Panc1 (cell line): ENCODE results near the gene STXBP1. TPM values are rescaled to one million over a fixed set of nuclear protein-coding genes. Genes with fewer than 3 reads are reported as not detected.

Experiments
- ATAC-seq: fragments of 200-7000 bp; cut with Tn5 transposase; 2 replicates; pipeline ENCODE4 v1.9.1; 2020; ENCODE audit warnings: mild to moderate bottlenecking, moderate library complexity
- BruUV-seq: library from RNA; stranded (reverse); fragments of 400-500 nt; replicated peaks from 2 replicates; lab custom pipeline; 2021; lab: Mats Ljungman, UMichigan
- CTCF ChIA-PET: fragments of 300-600 bp; sonication (Branson Sonifier 250); formaldehyde crosslinking; loops from one replicate; lab custom pipeline; 2022; ENCODE audit warnings: antibody characterized with exemption; lab: Charles Lee
- POLR2A ChIA-PET: fragments of 300-600 bp; sonication (Branson Sonifier 250); formaldehyde crosslinking; loops from one replicate; lab custom pipeline; 2022; ENCODE audit warnings: antibody characterized with exemption; lab: Charles Lee
- DNase-seq: peaks from one replicate; pipeline ENCODE4 v3.0.0-alpha.2; 2010; ENCODE audit warnings: low read depth, low spot score
- H3K27ac ChIP-seq: 2 replicates; pipeline ENCODE4 v1.5.1; 2011; ENCODE audit warnings: mild to moderate bottlenecking, low read length, inconsistent platforms
- H3K27me3 ChIP-seq: fragments of 200-500 bp; sonication (Bioruptor generic); 2 replicates; pipeline ENCODE4 v1.6.0; 2014; ENCODE audit warnings: low read length, inconsistent platforms; ENCODE audit not compliant: control insufficient read depth, insufficient read depth
- H3K36me3 ChIP-seq: fragments of 200-500 bp; sonication (Bioruptor generic); 2 replicates; pipeline ENCODE4 v1.5.1; 2014; ENCODE audit warnings: inconsistent platforms, mild to moderate bottlenecking, low read length, moderate library complexity; ENCODE audit not compliant: control insufficient read depth, insufficient read depth
- H3K4me1 ChIP-seq: 2 replicates; pipeline ENCODE4 v1.5.1; 2011; ENCODE audit warnings: inconsistent platforms, mild to moderate bottlenecking, low read length, moderate library complexity; ENCODE audit not compliant: control insufficient read depth, insufficient read depth
- H3K4me3 ChIP-seq, 2 experiments: 2 replicates each; pipeline ENCODE4 v1.5.1; 2011 to 2012; ENCODE audit warnings: low read depth in 2 of 2, low read length in 2 of 2, mild to moderate bottlenecking in 2 of 2, inconsistent platforms in 1 of 2, moderate library complexity in 1 of 2
- H3K9me3 ChIP-seq: fragments of 200-500 bp; sonication (Bioruptor generic); 2 replicates; pipeline ENCODE4 v1.5.1; 2014; ENCODE audit warnings: low read depth, mild to moderate bottlenecking, inconsistent platforms, low read length, moderate library complexity; ENCODE audit not compliant: control insufficient read depth, insufficient read depth
- POLR2AphosphoS5 ChIP-seq: IDR thresholded peaks from 2 replicates; pipeline ENCODE4 v1.6.1; 2012; ENCODE audit warnings: mild to moderate bottlenecking, low read depth, low read length, moderate library complexity
- SIN3A ChIP-seq: IDR thresholded peaks from 2 replicates; pipeline ENCODE4 v1.6.1; 2012; ENCODE audit warnings: low read depth, mild to moderate bottlenecking, low read length, moderate library complexity, borderline replicate concordance; ENCODE audit not compliant: insufficient read depth
- TCF7L2 ChIP-seq: IDR thresholded peaks from 2 replicates; pipeline ENCODE4 v1.6.1; 2011; ENCODE audit warnings: mild to moderate bottlenecking, low read depth, low read length, inconsistent platforms
- in situ Hi-C: cut with HindIII; loops from 2 replicates; pipeline ENCODE4 v1.10.0; 2016; ENCODE audit warnings: low sequenced_read_pairs, low pct_unique_long_range_greater_than_20kb
- intact Hi-C: fragments of 100-400 bp; cut with micrococcal nuclease; formaldehyde crosslinking; loops from one replicate; pipeline ENCODE4 v1.10.0; 2022; ENCODE audit not compliant: unreplicated experiment
- total RNA-seq: library from RNA; stranded (reverse); gene quantifications from one replicate; pipeline ENCODE4 v1.2.1, GENCODE V29; 2021; ENCODE audit not compliant: unreplicated experiment
- TF ChIP-seq, protein P1 (sequence below), 2 experiments: IDR thresholded peaks; 2 replicates each; pipeline ENCODE4 v1.6.1; 2011 to 2012; ENCODE audit warnings: low read depth in 2 of 2, control low read depth in 1 of 2, low read length in 1 of 2, mild to moderate bottlenecking in 1 of 2, moderate library complexity in 1 of 2; ENCODE audit not compliant: insufficient read depth in 1 of 2
- TF ChIP-seq, protein P2 (sequence below): fragments of 450-650 bp; IDR thresholded peaks from 2 replicates; pipeline ENCODE4 v1.5.1; 2017; ENCODE audit warnings: mild to moderate bottlenecking

STXBP1 gene
- total RNA-seq, 1 experiment from 2014 or later, result 67.5 TPM

DNA sequence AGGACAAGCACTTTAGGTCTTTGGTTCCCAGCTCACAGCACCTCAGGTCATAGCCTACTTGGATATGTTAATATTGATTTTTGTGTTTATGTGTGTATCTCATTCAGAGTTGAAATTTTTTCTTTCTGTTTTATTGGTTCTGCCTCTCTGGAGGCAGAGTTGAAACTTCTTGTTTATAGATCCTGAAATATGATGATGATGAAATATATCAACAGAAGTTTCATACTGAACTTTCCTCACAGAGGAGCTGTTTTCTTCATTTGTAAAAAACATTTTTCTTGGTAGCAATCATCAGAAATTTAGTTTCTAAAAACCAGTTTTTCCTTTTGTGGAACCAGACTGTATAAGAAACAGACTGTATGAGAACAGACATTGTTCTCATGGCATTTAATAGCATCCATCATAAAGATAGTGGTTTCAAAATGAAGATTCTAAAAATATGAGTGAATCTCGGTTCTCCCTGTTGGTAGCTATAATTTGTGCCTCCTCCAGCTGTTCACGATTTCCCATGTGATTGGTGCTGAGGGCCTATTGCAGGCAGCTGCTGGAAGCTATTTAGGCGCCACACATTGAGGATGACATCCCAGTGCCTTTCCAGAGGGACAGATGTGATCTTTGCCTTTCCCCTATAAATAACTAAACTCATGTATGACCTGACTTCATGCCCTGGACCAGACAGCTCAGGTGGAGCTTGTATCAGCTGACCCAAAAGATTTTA is 55.2 kb downstream of the STXBP1 start:
- Histone ChIP-seq H3K9me3 (no peaks in the 10 kb centered on the region), H3K4me1 (no peaks in the 10 kb centered on the region), H3K4me3 (no peak overlapping the region), H3K27ac (no peak overlapping the region), H3K27me3 (no peaks in the 10 kb centered on the region), H3K36me3 (peaks cover 3% of the 10 kb centered on the region)
- intact Hi-C loops, result no loop called here
- TF ChIP-seq POLR2AphosphoS5, result no peak
- TF ChIP-seq, protein P1, sequence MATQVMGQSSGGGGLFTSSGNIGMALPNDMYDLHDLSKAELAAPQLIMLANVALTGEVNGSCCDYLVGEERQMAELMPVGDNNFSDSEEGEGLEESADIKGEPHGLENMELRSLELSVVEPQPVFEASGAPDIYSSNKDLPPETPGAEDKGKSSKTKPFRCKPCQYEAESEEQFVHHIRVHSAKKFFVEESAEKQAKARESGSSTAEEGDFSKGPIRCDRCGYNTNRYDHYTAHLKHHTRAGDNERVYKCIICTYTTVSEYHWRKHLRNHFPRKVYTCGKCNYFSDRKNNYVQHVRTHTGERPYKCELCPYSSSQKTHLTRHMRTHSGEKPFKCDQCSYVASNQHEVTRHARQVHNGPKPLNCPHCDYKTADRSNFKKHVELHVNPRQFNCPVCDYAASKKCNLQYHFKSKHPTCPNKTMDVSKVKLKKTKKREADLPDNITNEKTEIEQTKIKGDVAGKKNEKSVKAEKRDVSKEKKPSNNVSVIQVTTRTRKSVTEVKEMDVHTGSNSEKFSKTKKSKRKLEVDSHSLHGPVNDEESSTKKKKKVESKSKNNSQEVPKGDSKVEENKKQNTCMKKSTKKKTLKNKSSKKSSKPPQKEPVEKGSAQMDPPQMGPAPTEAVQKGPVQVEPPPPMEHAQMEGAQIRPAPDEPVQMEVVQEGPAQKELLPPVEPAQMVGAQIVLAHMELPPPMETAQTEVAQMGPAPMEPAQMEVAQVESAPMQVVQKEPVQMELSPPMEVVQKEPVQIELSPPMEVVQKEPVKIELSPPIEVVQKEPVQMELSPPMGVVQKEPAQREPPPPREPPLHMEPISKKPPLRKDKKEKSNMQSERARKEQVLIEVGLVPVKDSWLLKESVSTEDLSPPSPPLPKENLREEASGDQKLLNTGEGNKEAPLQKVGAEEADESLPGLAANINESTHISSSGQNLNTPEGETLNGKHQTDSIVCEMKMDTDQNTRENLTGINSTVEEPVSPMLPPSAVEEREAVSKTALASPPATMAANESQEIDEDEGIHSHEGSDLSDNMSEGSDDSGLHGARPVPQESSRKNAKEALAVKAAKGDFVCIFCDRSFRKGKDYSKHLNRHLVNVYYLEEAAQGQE (IDR thresholded peaks at IDR 0.05; ENCODE audit: insufficient read depth in 1 of 2, low read depth in 2 of 2, low read length in 1 of 2), result no peak
- TF ChIP-seq, protein P2, sequence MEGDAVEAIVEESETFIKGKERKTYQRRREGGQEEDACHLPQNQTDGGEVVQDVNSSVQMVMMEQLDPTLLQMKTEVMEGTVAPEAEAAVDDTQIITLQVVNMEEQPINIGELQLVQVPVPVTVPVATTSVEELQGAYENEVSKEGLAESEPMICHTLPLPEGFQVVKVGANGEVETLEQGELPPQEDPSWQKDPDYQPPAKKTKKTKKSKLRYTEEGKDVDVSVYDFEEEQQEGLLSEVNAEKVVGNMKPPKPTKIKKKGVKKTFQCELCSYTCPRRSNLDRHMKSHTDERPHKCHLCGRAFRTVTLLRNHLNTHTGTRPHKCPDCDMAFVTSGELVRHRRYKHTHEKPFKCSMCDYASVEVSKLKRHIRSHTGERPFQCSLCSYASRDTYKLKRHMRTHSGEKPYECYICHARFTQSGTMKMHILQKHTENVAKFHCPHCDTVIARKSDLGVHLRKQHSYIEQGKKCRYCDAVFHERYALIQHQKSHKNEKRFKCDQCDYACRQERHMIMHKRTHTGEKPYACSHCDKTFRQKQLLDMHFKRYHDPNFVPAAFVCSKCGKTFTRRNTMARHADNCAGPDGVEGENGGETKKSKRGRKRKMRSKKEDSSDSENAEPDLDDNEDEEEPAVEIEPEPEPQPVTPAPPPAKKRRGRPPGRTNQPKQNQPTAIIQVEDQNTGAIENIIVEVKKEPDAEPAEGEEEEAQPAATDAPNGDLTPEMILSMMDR, result no peak
- DNase-seq (no peak), ATAC-seq (no peak)
- in situ Hi-C loops, result no loop called here
- ChIA-PET CTCF (no interaction called here), POLR2A (interaction anchor here (0.6 kb wide), 1 partner anchor 35 kb away, joined by 7 read pairs; no protein-coding TSS in a partner anchor)
- no TSS peak for BruUV-seq

DNA sequence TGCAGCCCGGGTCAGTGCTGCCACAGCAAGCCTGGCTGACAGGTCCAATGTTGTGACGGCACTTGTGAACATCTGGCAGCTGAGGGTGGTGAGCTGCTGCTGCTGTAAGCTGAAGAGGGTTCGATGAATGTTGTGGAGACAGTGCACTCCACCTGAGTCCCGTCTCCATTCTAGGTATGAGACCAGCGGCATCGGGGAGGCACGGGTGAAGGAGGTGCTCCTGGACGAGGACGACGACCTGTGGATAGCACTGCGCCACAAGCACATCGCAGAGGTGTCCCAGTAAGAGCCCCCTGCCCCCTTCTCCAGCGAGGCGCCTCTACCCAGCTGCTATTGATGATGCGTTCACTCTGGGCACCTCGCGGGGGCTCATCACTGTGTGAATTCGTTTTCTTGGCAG is 55.8 kb downstream of the STXBP1 start:
- H3K27ac ChIP-seq, result no peak overlapping the region
- DNase-seq (no peak), ATAC-seq (no peak)
- ChIA-PET CTCF (no interaction called here), POLR2A (interaction anchor here (0.6 kb wide), 1 partner anchor 36 kb away, joined by 7 read pairs; no protein-coding TSS in a partner anchor)
- BruUV-seq, result no TSS peak
- intact Hi-C loops, result no loop called here
- TF ChIP-seq, protein P2, result no peak
- TF ChIP-seq POLR2AphosphoS5, result no peak
- no peak for TF ChIP-seq SIN3A
- no peak for TF ChIP-seq TCF7L2
- TF ChIP-seq, protein P1 (IDR thresholded peaks at IDR 0.05; ENCODE audit: insufficient read depth in 1 of 2, low read depth in 2 of 2, low read length in 1 of 2), result no peak
- in situ Hi-C loops, result no loop called here
- H3K9me3 ChIP-seq, result no peaks in the 10 kb centered on the region
- no peaks in the 10 kb centered on the region for H3K27me3 ChIP-seq
- no peaks in the 10 kb centered on the region for H3K4me1 ChIP-seq
- H3K36me3 ChIP-seq, result peaks cover 3% of the 10 kb centered on the region
- no peak overlapping the region for H3K4me3 ChIP-seq
